GM06990 (cell line): ENCODE data around the gene SUGCT.

Source experiments
- DNase-seq: peaks from one replicate; pipeline ENCODE4 v3.0.0-alpha.2; 2011; ENCODE audit not compliant: insufficient read length; ENCODE audit errors: extremely low read depth
- H3K27me3 ChIP-seq: replicated peaks from 2 replicates; pipeline ENCODE4 v1.6.0; 2011; ENCODE audit warnings: low read length; ENCODE audit not compliant: control insufficient read depth, insufficient read depth
- H3K36me3 ChIP-seq: 2 replicates; pipeline ENCODE4 v1.5.1; 2011; ENCODE audit warnings: low read length; ENCODE audit not compliant: control insufficient read depth, insufficient read depth
- H3K4me3 ChIP-seq: replicated peaks from 2 replicates; pipeline ENCODE4 v1.5.1; 2011; ENCODE audit warnings: low read depth, mild to moderate bottlenecking, control low read depth, low read length
- CTCF ChIP-seq: IDR thresholded peaks from 2 replicates; pipeline ENCODE4 v1.5.1; 2011; ENCODE audit warnings: low read length, control low read depth, mild to moderate bottlenecking, inconsistent platforms; ENCODE audit not compliant: insufficient read depth, poor library complexity, severe bottlenecking

SUGCT gene

GRCh38 chr7:40329601-40330153 is 194.9 kb downstream of the SUGCT start:
- no peak for DNase-seq
- no peaks in the 10 kb centered on the region for H3K27me3 ChIP-seq
- H3K4me3 ChIP-seq: no peak overlapping the region
- TF ChIP-seq CTCF: peak; percentile 68
- no peaks in the 10 kb centered on the region for H3K36me3 ChIP-seq

GRCh38 chr7:40330408-40330807 is 195.6 kb downstream of the SUGCT start:
- no peaks in the 10 kb centered on the region for H3K27me3 ChIP-seq
- H3K36me3 ChIP-seq: no peaks in the 10 kb centered on the region
- no peak for DNase-seq
- no peak overlapping the region for H3K4me3 ChIP-seq
- no peak for TF ChIP-seq CTCF

GRCh38 chr7:40331915-40332314 is 197.1 kb downstream of the SUGCT start:
- TF ChIP-seq CTCF: no peak
- H3K27me3 ChIP-seq: no peaks in the 10 kb centered on the region
- no peak overlapping the region for H3K4me3 ChIP-seq
- H3K36me3 ChIP-seq: no peaks in the 10 kb centered on the region
- no peak for DNase-seq

- no peaks in the 10 kb centered on the region for H3K27me3 ChIP-seq
- no peaks in the 10 kb centered on the region for H3K36me3 ChIP-seq
- H3K4me3 ChIP-seq: no peak overlapping the region
- DNase-seq: no peak
- TF ChIP-seq CTCF: no peak
Observed at GRCh38 chr7:40332516-40332915, 197.7 kb downstream of the SUGCT start.

GRCh38 chr7:40341836-40342235 is 207.0 kb downstream of the SUGCT start:
- Histone ChIP-seq H3K27me3 (no peaks in the 10 kb centered on the region), H3K4me3 (no peak overlapping the region), H3K36me3 (no peaks in the 10 kb centered on the region)
- no peak for TF ChIP-seq CTCF
- no peak for DNase-seq

GRCh38 chr7:40346554-40346953 is 211.7 kb downstream of the SUGCT start:
- H3K27me3 ChIP-seq: no peaks in the 10 kb centered on the region
- no peak for TF ChIP-seq CTCF
- no peaks in the 10 kb centered on the region for H3K36me3 ChIP-seq
- H3K4me3 ChIP-seq: no peak overlapping the region
- DNase-seq: no peak
